Type B pancreatic cell (in vitro differentiated cells): Measurements from ENCODE around the gene PSMD13. TPM values are rescaled to one million over a fixed set of nuclear protein-coding genes. Genes with fewer than 3 reads are reported as not detected.
"Not testable (repeated sequence)": the region's sequence is repeated elsewhere in the genome, so short reads cannot be mapped to it uniquely, and the experiment has no call there.

Source experiments
- DNase-seq: peaks from one replicate; pipeline ENCODE4 v3.0.0; 2021; ENCODE audit warnings: mixed read lengths; ENCODE audit not compliant: unreplicated experiment; ENCODE audit errors: extremely low spot score
- H3K27ac Mint-ChIP-seq: 2 replicates; pipeline ENCODE4 v1.8.0; 2021; ENCODE audit warnings: mild to moderate bottlenecking, mixed read lengths
- H3K27me3 Mint-ChIP-seq: 2 replicates; pipeline ENCODE4 v1.8.0; 2021; ENCODE audit warnings: mixed read lengths
- H3K36me3 Mint-ChIP-seq: 2 replicates; pipeline ENCODE4 v1.8.0; 2021; ENCODE audit warnings: mixed read lengths
- H3K4me1 Mint-ChIP-seq: one replicate; pipeline ENCODE4 v1.8.0; 2021; ENCODE audit warnings: mixed read lengths; ENCODE audit not compliant: unreplicated experiment
- H3K4me3 Mint-ChIP-seq: 2 replicates; pipeline ENCODE4 v1.8.0; 2021; ENCODE audit warnings: mild to moderate bottlenecking, mixed read lengths
- H3K9me3 Mint-ChIP-seq: 2 replicates; pipeline ENCODE4 v1.8.0; 2021; ENCODE audit warnings: mixed read lengths
- CTCF ChIP-seq: fragments of 200-600 bp; sonication (generic); conservative IDR thresholded peaks from 2 replicates; pipeline ENCODE4 v1.5.0; 2021; ENCODE audit warnings: antibody characterized with exemption, mild to moderate bottlenecking
- long read RNA-seq: library from polyadenylated mRNA; unstranded; transcript quantifications from one replicate; pipeline ENCODE4 v2.0.0, GENCODE V29; 2020
- total RNA-seq: library from RNA; stranded (reverse); gene quantifications from 2 replicates; pipeline ENCODE4 v1.2.1, GENCODE V29; 2021; ENCODE audit warnings: low replicate concordance

Gene PSMD13
- total RNA-seq = 112 and 115 TPM in 2 replicates
- long read RNA-seq, transcript PSMD13-202 (12 exons, 1,489 nt) = minor isoform, 6 of 668 reads
- long read RNA-seq, transcript PSMD13-212 (13 exons, 1,991 nt) = major isoform, 628 of 668 reads
- long read RNA-seq, partial matches to known transcripts = 4 of 668 reads
- long read RNA-seq, other reads (novel, unspliced or antisense) = 23 of 668 reads

- peaks cover 8% of the 10 kb centered on the region for H3K36me3 Mint-ChIP-seq
- H3K4me1 Mint-ChIP-seq = peaks cover 20% of the 10 kb centered on the region
- H3K4me3 Mint-ChIP-seq = peak within 1 kb of the TSS; percentile 99
- peak within 1 kb of the TSS; percentile 96 for H3K27ac Mint-ChIP-seq
- no peaks in the 10 kb centered on the region for H3K27me3 Mint-ChIP-seq
- peak; percentile 54 for TF ChIP-seq CTCF
- no peaks in the 10 kb centered on the region for H3K9me3 Mint-ChIP-seq
- DNase-seq = peak; percentile 89
These were observed at the start of gene PSMD13 for GRCh38 chr11:236774-237767. Gene PSMD13, plus strand, starts transcription at chr11:236976. Its CDS starts 74 bp downstream, at chr11:237050.

- H3K27ac Mint-ChIP-seq, H3K27me3 Mint-ChIP-seq, H3K9me3 Mint-ChIP-seq, H3K36me3 Mint-ChIP-seq, H3K4me1 Mint-ChIP-seq, DNase-seq, H3K4me3 Mint-ChIP-seq: not testable (repeated sequence)
These were observed 47.5 kb upstream of the PSMD13 start for GRCh38 chr11:189200-189783.

GRCh38 chr11:189843-190311, 46.9 kb upstream of the PSMD13 start:
- not testable (repeated sequence) for H3K4me3 Mint-ChIP-seq, H3K9me3 Mint-ChIP-seq, DNase-seq, H3K27me3 Mint-ChIP-seq, H3K4me1 Mint-ChIP-seq, H3K27ac Mint-ChIP-seq, H3K36me3 Mint-ChIP-seq
- TF ChIP-seq CTCF = peak; percentile 31

GRCh38 chr11:190546-190945, 46.2 kb upstream of the PSMD13 start:
- H3K27me3 Mint-ChIP-seq, DNase-seq, H3K4me1 Mint-ChIP-seq, H3K4me3 Mint-ChIP-seq, H3K27ac Mint-ChIP-seq, H3K36me3 Mint-ChIP-seq, H3K9me3 Mint-ChIP-seq: not testable (repeated sequence)

- DNase-seq, H3K9me3 Mint-ChIP-seq, H3K4me3 Mint-ChIP-seq, H3K27me3 Mint-ChIP-seq, H3K27ac Mint-ChIP-seq, H3K4me1 Mint-ChIP-seq, H3K36me3 Mint-ChIP-seq: not testable (repeated sequence)
- peak; percentile 46 for TF ChIP-seq CTCF
These were observed 45.0 kb upstream of the PSMD13 start for GRCh38 chr11:191490-192478.

GRCh38 chr11:192674-193128, 44.1 kb upstream of the PSMD13 start, which contains the start of gene SCGB1C1:
Gene SCGB1C1, plus strand, starts transcription at chr11:193078. Its CDS starts 22 bp downstream, at chr11:193100.
- not testable (repeated sequence) for H3K27ac Mint-ChIP-seq, H3K36me3 Mint-ChIP-seq, H3K9me3 Mint-ChIP-seq, H3K27me3 Mint-ChIP-seq, H3K4me1 Mint-ChIP-seq, H3K4me3 Mint-ChIP-seq, DNase-seq

GRCh38 chr11:193481-193880, 43.3 kb upstream of the PSMD13 start:
- not testable (repeated sequence) for H3K36me3 Mint-ChIP-seq, H3K27me3 Mint-ChIP-seq, H3K4me3 Mint-ChIP-seq, H3K4me1 Mint-ChIP-seq, H3K27ac Mint-ChIP-seq, H3K9me3 Mint-ChIP-seq
- DNase-seq = peak; percentile 61
